ENCODE measurements around the gene FAHD2A. TPM values are rescaled to one million over a fixed set of nuclear protein-coding genes. Genes with fewer than 3 reads are reported as not detected.
A peak's percentile ranks its signal among the peaks of the same experiment; 100 is the strongest.
"Not testable (repeated sequence)": the region's sequence is repeated elsewhere in the genome, so short reads cannot be mapped to it uniquely, and the experiment has no call there.

FAHD2A gene
- polyA plus RNA-seq, 5 donors: 33.5 to 46.3 (median 38.4) TPM

DNA sequence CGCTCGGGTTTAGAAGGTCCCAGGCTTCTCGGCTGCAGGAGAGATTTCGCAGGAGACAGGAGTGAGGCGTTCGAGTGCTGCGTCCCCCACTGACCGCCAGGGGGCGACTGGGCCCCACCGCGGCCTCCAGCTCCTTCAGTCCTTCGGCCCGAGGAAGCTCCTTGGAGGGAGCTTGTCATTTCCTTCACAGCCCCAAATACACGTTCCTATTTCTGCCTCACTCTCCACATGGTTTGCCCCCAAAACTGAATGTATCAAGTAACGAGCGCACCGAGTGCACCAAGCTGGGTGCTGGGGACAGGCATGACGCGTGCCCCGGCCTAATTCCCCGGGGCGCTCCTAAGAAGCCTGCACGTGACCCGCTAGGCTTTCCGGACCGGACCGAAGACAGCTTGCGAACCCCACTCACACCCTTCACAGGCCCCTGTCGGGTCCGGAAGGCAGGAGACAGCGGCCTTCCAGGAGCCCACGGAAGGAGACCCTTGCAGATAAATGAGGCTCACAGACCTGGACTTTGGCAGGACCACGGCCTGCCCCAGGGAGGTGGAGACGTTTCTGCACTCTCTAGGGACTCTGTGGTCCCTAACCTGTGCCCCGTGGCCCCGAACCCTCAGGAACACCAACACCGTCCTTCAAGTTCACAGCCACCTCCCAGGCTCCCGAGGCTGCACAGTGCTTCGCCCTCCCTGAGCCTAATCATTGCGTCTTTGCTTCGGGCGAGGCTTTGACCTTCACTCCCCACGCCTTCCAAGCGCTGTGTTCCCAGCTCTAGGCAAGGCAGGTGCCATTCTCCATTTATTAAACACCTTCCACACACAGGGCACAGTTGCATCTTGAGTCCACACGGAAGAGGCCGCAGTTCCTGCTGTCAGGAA is 13.0 kb upstream of the FAHD2A start:
- peak in 1 of 2 donors; percentile 45 for DNase-seq

DNA sequence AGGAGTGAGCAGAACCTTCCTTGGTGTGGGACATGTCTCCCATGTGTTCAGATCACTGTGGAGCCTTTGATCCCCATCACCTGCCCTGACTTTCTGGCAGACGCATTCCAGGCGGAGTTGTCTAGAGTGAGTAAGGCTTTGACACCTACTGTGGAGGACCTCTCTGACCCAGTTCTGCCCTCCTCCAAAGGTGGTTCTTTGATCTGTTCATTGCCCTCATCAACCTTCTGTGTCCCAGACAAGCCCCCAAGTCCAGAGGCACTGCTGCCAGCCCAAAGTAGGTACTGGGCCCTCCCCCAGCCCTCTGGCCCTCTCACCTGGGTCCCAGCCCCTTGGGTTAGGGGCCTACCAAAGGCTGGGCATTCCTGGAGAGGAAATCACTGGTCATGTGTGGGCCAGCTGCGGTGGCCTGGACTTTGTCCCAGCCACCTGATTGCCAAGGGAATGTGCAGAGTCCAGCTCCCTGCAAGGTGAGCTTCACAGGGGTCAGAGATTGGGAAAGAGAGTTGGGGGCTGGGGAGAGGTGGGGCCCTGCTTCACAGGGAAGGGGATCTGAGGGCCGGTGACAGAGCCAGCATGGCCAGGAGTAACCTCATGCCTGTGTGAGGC is 12.1 kb upstream of the FAHD2A start:
- DNase-seq: no peak

DNA sequence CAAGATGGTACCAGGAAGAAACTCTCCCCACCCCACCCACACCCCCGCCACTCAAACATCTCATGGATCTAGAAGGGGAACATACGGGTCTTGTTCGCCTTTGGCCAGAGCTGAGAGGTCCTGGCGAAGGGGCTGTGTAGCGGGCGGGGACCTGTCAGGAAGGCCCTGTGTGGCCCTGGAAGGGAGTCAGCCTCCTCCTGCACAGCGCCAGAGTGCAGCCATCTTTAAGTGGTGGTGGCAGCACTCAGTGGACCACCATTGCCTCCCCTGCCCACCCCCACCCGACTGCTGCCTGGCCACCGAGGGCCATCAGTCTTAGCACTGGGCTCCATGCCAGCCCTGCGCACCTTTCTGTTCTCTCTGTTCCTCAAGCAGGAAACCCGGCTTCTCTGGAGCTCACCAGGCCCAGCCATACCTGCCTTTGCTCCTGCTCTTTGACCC is 11.6 kb upstream of the FAHD2A start:
- DNase-seq: no peak

DNA sequence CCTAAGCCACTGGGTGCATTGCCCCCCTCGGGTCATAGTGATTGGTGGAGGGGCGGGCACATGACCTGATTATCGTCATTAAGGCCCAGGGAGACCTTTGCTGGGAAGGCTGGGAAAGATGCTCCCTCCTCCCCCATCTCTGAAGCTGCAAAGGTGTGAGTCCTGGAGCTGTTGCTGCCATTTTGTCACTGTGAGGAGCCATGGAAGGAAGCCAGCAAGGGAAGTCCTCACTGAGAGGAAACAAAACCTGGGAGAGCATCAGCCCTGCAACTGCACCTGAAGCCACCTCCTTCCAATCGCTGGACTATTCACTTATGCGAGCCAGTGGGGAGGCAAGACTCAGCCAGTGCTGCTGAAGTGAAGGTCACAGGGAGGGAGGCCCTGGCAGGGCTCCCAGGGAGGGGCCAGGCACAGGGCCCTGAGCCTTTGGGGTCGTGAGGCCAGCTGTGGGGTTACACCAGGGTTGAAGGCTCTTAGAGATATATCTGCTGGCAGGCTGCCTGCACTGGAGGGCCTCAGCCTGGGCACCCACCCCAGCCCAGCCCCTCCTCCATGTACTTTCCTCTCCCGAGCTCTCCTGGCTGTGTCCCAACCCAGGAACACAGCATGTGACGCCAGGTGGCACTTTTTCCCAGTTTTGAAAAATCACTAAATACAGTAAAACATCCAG is 10.7 kb upstream of the FAHD2A start:
- peak; percentile 47 to 62 for DNase-seq

DNA sequence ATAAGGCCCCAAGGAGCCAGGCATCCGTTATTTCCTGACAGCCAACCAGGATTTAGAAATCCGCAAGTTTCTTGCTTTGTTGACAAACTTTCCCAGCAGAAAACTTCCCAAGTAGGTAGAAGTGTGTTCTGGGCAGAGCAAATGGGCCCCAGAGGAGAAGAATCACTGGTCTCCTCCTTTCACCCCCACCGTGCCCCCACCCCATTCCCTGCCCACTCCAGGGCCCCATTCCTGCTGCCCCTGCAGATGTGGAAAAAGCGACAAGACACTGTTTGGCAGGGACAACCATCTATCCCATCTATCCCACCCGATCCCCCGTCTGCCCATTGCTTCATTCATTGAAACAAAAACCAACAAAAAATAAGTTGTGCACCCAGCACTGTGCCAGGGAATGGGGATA is 10.2 kb upstream of the FAHD2A start:
- DNase-seq: no peak

DNA sequence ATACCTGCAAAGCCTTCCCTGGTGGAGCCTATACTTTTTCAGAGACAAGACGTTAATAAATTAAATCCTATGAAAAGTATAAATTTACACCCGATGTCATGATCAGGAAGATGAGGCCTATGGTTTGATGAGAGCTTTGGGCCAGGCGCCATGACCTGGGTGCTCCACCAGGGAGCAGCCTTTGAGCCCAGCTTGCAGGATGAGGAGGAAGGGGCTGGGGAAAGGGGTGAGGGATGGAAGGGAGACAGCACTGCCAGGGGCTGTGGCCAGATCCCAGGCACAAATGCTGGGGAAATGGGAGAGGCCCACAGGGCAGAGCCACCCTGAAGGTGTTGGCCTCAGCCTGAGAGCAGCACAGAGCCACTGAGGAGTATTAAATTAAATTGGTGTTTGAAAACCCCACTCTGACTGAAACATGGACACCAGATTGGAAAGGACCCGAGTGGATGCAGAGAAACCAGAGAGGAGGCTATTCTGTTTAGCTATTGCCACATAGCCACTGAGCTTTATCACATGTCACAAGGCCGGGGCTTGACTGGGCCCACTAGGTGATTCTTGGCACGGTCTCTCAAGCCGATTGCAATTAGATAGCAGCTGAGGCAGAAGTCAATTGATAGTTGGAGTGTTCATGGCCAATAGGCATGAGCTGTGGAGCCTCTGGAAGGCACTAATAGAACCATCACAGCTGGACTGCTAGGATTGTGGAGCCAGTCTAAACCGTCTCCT is 9.6 kb upstream of the FAHD2A start:
- no peak for DNase-seq

DNA sequence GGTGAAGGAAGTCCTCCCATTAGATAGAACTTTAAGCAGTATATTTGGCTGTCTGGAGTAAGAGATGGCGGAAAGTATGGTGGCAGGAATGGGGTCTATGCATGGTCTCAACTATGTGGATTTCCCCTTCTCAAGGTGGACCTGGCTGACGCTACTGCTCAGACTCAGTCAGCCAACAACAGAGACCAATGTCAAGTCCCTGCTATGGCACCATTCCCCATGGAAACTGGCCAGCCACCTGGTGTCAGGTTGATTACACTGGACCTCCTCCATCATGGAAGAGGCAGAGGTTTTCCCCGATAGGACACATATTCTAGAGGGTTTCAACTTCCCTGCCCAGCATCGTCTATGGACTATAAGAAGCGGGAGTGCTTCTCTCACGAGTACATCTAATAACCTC is 8.6 kb upstream of the FAHD2A start:
- DNase-seq: no peak

DNA sequence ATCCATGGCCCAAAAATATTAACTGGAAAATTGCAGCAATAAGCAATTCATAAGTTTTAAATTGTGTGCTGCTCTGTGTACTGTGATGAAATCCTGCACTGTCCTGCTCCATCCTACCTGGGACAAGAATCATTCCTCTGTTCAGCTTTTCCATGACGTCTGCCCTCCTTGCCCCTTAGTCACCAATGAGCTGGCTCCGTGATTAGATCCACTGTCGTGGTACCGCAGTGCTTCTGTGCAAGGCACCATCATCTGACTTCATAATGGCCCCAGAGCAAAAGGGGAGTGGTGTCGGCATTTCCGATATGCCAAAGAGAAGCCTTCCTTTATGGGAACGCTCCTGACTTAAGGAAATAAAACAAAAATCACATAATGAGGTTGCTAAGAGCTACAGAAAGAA is 3.4 kb upstream of the FAHD2A start:
- no peak for DNase-seq

DNA sequence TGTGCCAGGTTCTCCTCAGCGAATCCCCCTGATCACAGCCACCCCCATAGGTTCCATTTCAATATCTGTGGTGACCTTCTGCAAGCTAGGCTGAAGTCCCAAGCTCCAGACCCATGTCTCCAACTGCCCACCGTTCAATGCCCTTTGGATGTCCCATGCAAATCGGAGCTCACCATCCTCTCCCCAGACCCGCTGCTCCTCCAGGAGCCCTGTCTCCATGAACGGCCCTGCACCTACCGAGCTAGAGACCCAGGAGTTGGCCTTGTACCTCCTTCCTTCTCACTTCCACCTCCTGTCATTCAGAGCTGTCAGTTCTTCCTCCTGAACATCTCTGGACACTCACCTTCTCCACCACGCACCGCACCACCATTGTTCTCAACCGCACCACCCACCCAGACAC is 1.0 kb upstream of the FAHD2A start:
- no peak for DNase-seq

DNA sequence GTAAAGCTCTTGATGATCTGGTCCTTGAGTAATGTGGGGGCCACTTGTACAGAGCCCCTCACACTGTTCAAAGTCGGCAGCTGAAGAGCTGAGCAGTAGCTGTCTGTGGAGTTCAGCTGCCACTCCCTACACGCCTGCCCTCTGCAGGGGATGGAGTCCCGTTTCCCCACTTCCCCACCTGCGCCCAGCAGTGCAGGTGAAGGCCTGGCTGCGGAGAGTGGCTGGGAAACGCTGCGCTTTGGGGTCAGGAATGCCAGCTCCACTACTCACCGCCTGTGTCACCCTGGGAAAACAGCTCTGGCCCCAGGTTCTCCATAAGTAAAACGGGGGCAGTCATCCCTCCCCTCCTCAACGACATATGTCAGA is 521 bp upstream of the FAHD2A start:
- DNase-seq: not testable (repeated sequence)

DNA sequence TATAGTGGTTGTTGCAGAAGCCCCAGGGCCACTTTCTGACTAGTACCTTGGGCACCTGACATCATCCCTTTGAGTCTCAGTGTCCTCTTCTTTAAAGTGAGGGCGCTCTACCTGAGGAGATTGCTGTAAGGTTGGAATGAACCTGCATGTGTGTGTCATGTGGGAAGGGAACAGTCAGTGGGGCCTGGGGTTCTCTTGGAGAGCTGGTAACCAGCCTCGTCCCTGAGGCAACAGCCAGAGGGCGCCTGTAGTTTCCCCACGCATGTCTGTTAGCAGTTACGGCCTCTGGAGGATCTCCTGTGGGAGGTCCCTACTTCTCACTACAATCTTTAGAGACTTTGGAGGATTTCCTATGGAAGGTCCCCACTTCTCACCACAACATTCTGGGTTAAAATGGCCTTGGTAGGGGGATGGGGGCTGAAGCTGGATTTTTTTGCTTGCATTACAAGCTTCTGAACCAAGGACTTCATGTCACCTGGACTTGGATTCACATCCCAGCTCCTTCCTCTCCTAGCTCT is 755 bp downstream of the FAHD2A start:
- not testable (repeated sequence) for DNase-seq

DNA sequence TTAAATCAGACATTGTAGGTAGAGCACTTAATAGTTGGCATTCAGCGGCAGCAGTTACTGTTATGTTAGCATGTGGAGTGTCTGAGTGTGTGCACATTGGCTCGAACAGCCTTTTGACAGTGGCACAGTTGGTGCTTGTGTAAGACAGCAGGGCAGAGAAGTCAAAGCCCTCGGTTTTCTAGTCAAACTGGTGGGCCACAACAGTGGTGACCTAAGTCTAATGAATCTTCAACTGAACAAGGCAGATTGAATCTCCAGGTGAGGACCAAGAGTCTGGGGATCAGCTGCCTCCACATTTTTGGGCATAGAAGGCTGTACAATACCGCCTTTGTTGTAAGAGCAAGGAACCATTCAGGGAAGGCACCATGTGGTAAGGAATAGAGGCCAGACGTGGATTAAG is 1.3 kb downstream of the FAHD2A start:
- DNase-seq: not testable (repeated sequence)

DNA sequence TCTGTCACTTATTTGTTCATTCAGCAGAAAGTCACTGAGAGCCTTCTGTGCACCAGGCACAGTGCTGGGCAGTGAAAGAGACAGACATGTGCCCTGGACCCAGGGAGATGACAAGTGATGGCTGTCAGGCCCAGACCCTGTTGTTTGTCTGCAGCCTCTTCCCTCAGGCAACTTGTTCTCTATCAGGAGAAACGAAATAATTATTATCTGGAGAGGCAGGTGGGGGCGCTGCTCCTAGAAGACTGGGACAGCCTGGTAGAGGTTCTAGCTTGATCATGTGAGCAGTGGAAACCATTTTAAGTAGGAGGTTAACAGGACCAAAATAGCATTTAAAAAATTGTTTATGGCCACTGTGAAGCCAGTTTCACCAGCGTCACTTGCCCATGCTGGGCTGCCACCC is 2.2 kb downstream of the FAHD2A start:
- DNase-seq: not testable (repeated sequence)

DNA sequence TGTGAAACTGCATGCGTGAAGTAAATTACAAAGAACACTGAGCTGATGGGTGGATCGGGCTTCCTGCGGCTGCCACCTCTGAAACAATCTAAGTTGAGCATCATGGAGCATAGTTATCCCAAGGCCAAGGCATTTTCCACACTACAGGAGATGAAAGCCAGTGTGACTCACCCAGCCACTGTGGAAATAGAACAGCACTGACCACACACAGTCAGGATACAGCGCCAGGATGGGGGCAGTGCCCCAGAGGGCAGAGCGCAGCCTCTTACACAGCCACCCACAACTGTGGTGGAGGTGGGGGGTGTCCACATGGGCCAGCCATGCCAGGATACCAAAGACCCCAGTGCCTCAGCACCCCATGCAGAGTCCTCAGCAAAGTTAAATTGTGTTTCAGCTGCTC is 8.7 kb downstream of the FAHD2A start:
- DNase-seq: not testable (repeated sequence)

DNA sequence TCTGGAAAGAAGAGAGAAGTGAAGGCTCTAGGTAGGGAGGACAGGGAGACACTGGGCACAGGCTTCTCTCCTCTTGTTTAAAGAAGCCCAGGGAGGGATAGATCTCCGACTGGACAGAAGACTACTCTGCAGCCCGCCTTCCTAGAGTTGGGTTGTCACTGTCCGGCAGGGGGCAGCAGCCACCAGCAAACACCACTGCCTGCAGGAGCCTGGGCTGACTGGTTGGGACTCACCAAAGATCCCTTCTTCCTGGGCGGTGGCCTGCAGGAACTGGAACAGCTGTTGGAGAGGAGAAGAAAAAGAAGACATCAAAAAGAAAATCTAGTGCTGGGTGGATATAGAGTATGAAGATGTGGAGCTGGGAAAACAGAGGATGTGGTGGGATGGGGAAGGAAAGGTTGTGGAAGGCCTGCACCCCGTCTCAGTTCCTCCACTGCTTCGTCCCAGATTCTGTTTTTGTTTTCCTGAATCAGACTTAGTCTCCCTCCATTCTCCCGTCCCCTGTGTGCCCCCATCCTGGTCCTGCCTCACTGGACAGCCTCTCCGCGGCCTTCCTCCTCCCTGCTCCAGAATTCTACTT is 11.6 kb downstream of the FAHD2A start:
- peak in 1 of 2 donors; percentile 64 for DNase-seq

DNA sequence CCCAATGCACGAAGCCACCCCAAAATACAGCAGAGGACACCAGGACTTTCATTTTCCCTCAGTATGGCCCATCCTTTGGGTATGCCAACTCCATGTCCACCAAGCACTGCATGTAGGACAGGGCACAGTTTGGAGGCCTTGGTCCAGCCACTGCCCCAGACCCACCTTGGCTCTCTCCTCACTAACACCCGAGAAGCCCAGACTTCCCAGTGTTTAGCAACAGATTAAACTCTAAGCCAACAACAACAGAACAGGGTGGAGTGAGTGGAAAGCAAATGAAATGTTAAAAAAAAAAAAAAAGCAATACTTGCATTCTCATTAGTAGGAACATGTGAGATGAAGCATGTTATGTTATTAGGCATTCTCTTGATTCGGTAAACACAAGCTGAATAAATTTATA is 12.6 kb downstream of the FAHD2A start:
- DNase-seq: not testable (repeated sequence)

DNA sequence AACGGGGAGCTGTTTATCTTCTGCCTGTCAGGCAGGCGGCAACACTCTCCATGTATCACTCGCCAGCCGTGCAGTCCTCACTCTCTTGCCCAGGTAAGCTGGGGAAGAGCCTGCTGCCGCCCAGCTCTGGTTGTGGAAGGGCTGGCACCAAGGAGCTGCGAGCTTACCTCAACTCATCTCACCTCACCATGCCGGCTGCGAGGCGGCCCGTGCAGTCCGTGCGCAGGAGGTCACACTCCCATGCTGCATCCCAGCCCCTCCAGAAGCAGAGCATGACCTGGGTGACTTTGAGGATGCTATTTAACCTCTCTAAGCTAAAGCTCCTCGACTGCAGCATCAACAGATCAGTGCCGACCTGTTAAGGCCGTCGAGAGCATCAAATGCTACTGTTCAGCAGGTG is 13.1 kb downstream of the FAHD2A start:
- not testable (repeated sequence) for DNase-seq

DNA sequence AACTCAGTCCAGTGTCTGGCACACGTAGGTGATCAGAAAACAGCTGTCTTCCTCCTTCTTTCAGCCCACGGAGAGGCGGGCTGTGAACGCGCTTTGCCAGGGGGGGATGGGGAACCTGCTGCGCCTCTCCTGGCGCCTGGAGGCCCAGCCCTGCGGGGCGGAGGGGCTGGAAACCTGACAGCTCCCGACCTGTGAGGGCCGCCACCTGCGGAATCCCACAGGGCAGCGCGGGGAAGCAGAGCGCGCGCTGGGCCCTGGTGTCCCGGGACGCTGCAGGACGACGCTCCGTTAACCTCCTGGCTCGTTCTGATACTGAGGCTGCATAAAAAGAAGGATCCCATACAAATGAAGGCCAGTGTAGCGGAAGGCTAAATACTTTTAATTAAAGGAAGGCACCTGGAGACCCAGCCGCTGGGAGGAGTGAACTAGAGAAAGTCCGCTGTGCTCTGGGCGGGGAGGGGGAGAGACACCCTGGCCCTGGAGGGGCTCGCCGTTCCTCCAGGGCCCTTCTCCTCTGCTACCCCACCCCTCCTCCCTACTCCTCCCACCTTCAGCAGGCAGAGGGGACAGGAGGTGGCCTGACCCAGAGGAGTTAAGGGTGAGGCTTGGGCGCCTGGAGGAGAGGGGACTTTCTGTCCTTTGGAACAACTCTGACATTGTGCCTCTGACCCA is 24.8 kb downstream of the FAHD2A start:
- DNase-seq: not testable (repeated sequence)

DNA sequence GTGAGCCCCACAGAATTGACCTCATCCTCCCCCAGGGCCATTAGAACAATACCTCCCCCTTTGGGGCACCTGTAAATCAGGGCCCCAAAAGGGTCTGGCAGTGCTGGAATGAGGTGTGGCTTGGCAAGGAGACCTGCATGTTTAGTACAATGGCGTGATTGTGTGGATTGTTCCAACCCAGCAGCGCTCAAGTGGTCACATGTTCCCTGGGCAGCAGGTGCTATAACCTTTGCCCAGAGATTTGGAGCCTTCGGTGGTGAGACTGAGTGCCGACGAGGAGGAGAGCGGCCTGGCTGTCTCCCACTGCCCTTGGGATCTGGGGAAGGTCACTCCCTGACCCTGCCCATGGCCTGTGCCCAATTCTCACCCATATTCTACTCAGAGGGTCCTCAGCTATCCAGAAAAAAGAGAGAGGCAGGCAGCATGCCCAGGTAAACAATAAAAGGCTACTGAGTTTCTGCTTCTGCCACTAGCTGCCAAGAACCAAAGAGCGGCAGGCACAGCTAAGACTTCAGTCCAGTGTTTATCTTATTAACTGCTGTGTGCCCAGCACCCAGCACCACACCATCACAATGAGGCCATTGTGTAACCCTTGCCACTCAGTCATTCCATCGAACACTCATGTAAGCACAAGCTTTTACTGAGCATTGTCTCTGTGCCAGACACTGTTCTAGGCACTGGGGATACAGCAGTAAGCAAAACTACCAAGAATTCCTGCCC is 27.4 kb downstream of the FAHD2A start:
- DNase-seq: not testable (repeated sequence)

DNA sequence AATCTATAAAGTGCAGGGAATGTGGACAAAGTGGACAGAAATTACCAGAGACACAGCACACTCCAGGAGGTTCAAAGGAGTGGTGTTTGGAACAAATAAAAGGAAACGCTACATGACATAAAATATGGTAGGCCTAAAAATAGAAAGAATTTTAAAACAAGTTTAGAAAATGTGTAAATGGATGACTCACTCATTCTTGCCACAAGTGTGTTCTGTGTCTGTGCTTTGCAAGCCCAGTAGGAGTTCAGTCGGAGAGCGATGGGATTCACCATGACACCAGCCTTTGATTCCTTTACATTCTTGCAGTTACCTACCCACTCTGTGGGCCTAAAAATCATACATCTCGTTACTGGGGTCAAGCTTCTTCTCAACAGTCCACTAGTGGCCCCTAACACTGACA is 30.9 kb downstream of the FAHD2A start:
- not testable (repeated sequence) for DNase-seq

All from right lung (tissue), 5 donors.